Activated T-cell treated with anti-CD3 and anti-CD28 coated beads for 4 hours (primary cell): ENCODE data around the gene FKBP8.
"Not testable (repeated sequence)": the region's sequence is repeated elsewhere in the genome, so short reads cannot be mapped to it uniquely, and the experiment has no call there.

Source experiments
- DNase-seq: peaks from one replicate; pipeline ENCODE4 v3.0.0-alpha.2; 2020

FKBP8 gene

GRCh38 chr19:18558202-18558555 lies 14.8 kb upstream of the FKBP8 start:
- DNase-seq: no peak

- DNase-seq: peak; percentile 96
These were observed 14.2 kb upstream of the FKBP8 start, which contains the start of gene KXD1 for GRCh38 chr19:18557411-18558201. Gene KXD1 (plus strand): TSS chr19:18557870. CDS start chr19:18562057, 4,187 bp downstream.

DNA sequence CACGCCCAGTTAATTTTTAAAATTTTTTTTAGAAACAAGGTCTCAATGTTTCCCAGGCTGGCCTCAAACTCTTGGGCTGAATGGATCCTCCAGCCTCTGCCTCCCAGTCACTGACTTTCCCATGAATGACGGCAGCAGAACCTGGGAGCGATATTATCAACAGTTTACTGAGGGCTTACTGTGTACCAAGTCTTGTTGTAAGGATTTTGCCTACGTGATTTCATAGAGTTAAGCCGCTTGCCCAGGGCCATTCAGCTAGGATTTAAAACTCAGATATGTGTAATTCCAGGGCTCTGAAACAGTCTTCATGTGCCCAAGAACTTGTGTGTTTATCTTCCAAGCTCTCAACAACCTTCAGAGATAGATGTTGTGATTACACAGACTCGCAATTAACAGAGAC lies 8.3 kb upstream of the FKBP8 start:
- no peak for DNase-seq

GRCh38 chr19:18543814-18544475 lies 572 bp upstream of the FKBP8 start:
- DNase-seq: peak; percentile 54

- DNase-seq: no peak
These were observed 1.1 kb downstream of the FKBP8 start for GRCh38 chr19:18541992-18542940.

DNA sequence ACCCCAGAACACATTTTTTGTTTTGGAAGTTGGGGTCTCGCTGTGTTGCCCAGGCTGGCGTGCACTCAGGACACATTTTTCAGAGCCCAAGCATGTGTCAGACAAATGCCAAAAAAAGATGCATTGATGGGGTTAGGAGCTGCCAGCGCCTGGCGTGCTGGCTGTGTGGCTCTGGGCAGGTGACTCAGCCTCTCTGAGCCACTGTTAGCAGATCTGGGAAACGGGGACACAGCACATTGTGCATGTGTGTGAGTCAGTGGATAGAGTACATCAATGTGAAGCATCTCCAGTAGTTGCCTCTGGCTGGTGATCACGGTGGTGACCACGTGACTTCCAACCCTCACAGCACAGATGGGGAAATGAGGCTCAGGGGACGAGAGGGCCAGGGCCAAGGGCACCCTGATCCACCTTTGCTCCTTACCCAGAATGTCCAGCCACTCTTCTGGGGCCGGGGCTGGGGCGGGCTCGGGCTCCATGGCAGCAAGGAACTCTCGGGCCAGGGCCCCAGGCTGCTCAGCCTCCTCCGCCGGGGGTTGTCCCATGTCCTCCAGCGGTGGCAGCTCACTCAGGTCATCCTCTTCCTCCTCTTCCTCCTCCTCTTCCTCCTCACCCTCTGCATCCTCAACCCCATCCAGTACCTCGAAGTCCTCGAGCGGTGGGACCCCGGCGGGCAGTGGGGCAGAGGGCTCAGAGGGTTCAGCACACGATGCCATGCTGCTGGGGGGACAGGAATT lies 1.9 kb downstream of the FKBP8 start:
- DNase-seq: no peak

GRCh38 chr19:18540200-18540599 lies 3.2 kb downstream of the FKBP8 start:
- DNase-seq: not testable (repeated sequence)

- DNase-seq: no peak
These were observed 4.0 kb downstream of the FKBP8 start for GRCh38 chr19:18539372-18539771.

DNA sequence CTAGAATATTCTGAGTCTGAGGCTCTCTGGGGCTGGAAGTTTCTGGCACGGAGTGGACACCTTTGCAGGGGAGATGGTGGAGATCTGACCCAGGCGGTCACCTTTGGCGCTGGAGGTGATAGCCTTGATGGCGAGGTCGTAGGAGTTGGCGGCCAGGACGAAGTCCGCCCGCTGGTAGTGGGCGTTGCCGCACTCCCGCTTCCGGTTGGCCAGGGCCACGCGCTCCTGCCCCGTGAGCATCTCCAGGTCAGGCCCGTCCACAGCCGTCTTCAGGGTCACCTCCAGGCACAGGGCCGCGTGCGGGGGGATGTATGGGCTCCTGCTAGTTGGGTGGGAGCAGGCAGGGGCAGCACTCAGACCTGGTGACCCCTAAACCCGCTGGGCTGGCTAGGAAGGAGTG lies 5.3 kb downstream of the FKBP8 start:
- DNase-seq: no peak

DNA sequence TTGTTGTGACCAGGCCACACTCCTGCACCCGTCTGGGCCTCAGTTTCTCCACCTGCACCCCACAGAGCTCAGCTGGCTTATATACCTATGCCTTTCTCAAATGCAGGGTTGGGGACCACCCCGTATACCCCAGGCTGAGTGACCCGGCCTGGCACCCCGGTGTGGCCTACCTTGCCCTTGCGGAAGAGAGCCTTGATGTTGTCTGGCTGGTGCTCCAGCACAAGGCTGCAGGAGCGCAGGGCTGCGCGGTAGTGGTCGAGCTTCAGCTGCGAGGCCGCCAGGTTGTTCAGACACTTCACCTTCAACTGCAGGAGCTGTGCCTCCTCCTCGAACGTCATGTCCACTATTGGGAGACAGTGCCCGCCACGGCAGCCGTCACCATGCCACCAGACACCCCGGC lies 5.9 kb downstream of the FKBP8 start:
- DNase-seq: no peak

GRCh38 chr19:18536475-18536874 lies 6.9 kb downstream of the FKBP8 start:
- no peak for DNase-seq

- DNase-seq: no peak
These were observed 10.3 kb downstream of the FKBP8 start for GRCh38 chr19:18533058-18533457.

DNA sequence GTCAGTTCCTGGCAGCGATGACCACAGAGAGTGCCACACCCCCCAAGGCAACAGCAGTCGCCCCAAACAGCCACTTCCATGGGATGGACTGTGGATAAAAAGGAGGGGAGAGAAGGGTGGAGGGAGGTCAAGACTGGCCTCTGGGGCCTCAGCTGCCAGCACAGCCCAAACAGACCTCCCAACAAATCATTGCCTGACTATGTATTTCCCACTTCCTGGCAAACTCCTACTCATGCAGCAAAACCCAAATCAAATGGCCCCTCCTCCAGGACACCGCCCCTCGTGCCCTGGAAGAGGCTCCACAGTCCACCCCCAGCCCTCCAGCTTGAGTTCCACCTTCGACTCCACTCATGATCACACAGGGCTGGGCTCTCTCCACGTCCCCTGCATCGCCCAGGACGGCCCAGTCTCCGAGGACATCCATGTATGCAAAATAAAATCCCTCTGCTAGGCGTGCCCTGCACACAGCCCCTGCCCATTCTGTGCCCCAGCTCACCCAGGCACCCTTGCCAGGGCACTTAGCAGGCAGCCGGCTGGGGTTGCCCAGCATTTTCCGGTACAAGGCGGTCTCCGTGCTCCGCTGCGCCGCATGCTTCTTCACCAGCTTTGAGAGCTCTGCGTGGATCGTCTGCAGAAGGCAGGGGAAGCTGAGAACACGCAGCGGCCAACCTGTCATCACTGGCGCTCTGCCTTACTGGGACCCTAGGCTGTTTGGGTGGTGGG lies 11.0 kb downstream of the FKBP8 start:
- DNase-seq: no peak

DNA sequence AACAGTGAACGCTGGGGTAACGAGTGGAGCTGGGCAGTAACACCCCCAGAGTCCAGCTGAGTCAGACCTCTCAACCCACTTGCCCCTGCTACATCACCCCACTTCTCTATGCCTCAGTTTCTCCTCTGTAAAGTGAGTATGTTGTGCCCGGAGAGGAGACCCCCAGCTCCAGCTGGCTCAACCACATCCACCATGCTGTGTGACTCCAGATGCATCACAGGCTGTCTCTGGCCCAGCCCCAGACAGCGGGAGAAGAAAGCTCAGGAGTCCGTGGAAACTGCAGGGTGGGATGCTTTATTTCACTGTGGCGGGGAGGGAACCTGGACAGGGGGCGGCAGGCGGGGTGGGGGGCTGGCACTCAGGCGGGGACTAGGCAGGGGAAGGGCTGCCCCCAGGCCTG lies 11.9 kb downstream of the FKBP8 start:
- no peak for DNase-seq

- no peak for DNase-seq
These were observed 13.6 kb downstream of the FKBP8 start for GRCh38 chr19:18529782-18530181.

DNA sequence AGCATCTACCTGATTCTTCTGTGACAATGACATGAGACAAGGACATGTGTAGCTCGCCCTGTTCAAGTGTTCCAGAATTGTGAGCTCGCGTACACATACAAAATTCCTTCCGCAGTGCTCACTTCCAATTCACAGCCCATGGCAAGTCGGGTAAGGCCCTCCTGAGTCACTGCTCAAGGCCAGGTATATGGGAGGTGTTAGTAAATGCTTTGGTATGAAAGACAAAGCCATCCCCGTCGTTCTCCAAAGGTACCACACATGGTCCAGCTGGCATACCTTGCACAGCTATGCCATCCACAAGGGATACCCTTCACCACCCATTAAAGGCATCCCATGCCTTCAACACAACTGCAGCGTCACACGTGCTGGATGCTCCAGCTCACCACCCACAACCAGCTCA lies 17.1 kb downstream of the FKBP8 start:
- DNase-seq: no peak

DNA sequence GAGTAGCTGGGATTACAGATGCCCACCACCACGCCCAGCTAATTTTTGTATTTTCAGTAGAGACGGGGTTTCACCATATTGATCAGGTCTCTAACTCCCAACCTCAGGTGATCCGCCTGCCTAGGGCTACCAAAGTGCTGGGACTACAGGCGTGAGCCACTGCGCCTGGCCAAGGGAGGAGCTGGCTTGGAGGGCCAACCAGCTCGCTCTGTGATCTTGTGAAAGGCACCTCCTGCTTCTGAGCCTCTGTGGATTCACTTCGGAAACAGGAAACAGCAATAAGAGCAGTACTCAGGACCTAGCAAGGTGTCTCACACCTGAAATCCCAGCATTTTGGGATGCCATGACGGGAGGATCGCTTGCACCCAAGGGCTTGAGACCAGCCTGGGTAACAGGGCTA lies 19.5 kb downstream of the FKBP8 start:
- no peak for DNase-seq

- DNase-seq: not testable (repeated sequence)
These were observed 20.4 kb downstream of the FKBP8 start for GRCh38 chr19:18522862-18523440.

DNA sequence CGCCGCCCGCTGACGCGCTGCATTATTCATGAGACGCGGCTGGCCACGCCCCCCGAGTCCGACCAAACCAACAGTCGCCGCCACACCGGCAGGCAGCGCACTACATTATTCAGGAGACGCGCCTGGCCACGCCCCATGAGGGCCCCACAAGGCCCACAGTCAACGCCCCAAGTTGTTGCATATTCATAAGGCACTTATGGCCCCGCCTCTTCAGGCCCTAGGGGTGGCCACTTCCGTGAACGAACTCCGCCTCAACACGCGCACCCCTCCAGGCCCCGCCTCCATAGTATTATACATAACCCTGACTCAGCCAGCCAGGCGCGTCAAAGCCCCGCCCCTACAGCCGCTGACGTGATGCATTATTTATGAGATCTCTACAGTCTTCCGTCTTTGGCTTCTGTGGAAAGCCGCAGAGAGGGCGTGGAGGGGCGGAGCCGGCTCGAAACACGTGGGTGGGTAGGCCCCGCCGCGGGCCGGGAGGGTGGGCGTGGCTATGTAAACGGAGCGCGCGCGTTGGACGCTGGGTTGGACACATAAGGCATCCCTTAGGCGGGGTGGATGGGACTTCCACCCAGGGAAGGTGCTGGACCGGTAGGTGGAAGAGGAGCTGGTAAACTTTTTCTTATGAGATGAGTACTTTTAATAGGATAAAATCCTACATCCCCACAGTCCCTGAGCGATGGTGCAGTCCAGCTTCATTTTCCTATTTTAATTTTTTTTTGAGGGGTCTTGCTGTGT lies 21.1 kb downstream of the FKBP8 start:
- peak; percentile 100 for DNase-seq

GRCh38 chr19:18521692-18522123 lies 21.7 kb downstream of the FKBP8 start, which contains the start of gene ELL:
Gene ELL (minus strand): TSS chr19:18522070. CDS start chr19:18522055, 15 bp downstream.
- no peak for DNase-seq
